GM23338 (cell line): ENCODE data around the gene EPS8.

Experiments used
- CREB1 ChIP-seq: fragments of 250-450 bp; sonication (Bioruptor Pico); IDR thresholded peaks from 2 replicates; pipeline ENCODE4 v1.5.0; 2020; ENCODE audit warnings: low read depth, mild to moderate bottlenecking, moderate library complexity
- ETS1 ChIP-seq: IDR thresholded peaks from 2 replicates; pipeline ENCODE4 v1.6.1; 2016; ENCODE audit warnings: antibody characterized with exemption
- EZH2 ChIP-seq: fragments of 200-600 bp; sonication (generic); IDR thresholded peaks from one replicate; pipeline ENCODE4 v1.8.0; 2017; ENCODE audit warnings: antibody characterized with exemption, mild to moderate bottlenecking, low read depth; ENCODE audit not compliant: unreplicated experiment
- EZH2phosphoT487 ChIP-seq: fragments of 200-600 bp; sonication (generic); IDR thresholded peaks from one replicate; pipeline ENCODE4 v1.8.1; 2018; ENCODE audit warnings: antibody characterized with exemption; ENCODE audit not compliant: unreplicated experiment
- JUNB ChIP-seq: IDR thresholded peaks from one replicate; pipeline ENCODE4 v1.6.1; 2016; ENCODE audit warnings: antibody characterized with exemption; ENCODE audit not compliant: unreplicated experiment
- NANOG ChIP-seq: IDR thresholded peaks from 2 replicates; pipeline ENCODE4 v1.6.1; 2016; ENCODE audit warnings: antibody characterized with exemption, borderline replicate concordance
- POLR2AphosphoS5 ChIP-seq: IDR thresholded peaks from 2 replicates; pipeline ENCODE4 v1.6.1; 2016; ENCODE audit warnings: antibody characterized with exemption, low read depth
- STAT1 ChIP-seq: IDR thresholded peaks from one replicate; pipeline ENCODE4 v1.6.1; 2016; ENCODE audit warnings: antibody characterized with exemption; ENCODE audit not compliant: unreplicated experiment
- ZNF114 ChIP-seq: fragments of 250-450 bp; sonication (Bioruptor Pico); IDR thresholded peaks from 2 replicates; pipeline ENCODE4 v1.5.0; 2020; ENCODE audit warnings: mild to moderate bottlenecking, moderate library complexity
- ZNF331 ChIP-seq: fragments of 250-450 bp; sonication (Bioruptor Pico); IDR thresholded peaks from 2 replicates; pipeline ENCODE4 v1.5.0; 2020; ENCODE audit warnings: low read depth, mild to moderate bottlenecking, moderate library complexity
- TF ChIP-seq, protein P1 (sequence below), 2 experiments: fragments of 200-600 bp in 1 of 2; sonication (generic) in 1 of 2; conservative IDR thresholded peaks; 2 replicates each; pipeline versions ENCODE4 v1.5.1 to v1.6.1; 2016 to 2017; ENCODE audit warnings: antibody characterized with exemption in 2 of 2, low read depth in 2 of 2, mild to moderate bottlenecking in 2 of 2, moderate library complexity in 1 of 2
- TF ChIP-seq, protein P2 (sequence below): IDR thresholded peaks from one replicate; pipeline ENCODE4 v1.6.1; 2018; ENCODE audit warnings: antibody characterized with exemption; ENCODE audit not compliant: unreplicated experiment
- TF ChIP-seq, protein P3 (sequence below): fragments of 250-450 bp; sonication (Bioruptor Pico); IDR thresholded peaks from 2 replicates; pipeline ENCODE4 v1.5.0; 2020; ENCODE audit warnings: mild to moderate bottlenecking, moderate library complexity

DNA sequence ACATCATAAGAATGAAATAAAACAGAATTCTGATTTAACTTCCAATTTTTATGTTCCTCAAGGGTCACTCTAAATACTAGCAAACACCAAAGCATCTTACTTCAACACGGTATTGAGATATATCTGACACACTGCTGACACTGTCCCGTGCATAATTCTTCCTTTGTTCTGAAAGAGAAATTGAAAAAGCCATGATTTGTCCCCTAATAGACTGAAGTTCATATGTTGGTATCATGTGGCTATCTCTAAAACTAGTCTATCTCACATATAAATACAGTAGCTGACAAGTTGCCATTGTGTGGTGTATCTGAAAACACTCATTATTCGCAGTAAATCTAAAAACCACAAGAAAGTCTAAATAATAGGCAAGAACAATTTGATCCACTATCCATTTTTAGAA, 118.4 kb downstream of the EPS8 start:
- TF ChIP-seq, protein P1, sequence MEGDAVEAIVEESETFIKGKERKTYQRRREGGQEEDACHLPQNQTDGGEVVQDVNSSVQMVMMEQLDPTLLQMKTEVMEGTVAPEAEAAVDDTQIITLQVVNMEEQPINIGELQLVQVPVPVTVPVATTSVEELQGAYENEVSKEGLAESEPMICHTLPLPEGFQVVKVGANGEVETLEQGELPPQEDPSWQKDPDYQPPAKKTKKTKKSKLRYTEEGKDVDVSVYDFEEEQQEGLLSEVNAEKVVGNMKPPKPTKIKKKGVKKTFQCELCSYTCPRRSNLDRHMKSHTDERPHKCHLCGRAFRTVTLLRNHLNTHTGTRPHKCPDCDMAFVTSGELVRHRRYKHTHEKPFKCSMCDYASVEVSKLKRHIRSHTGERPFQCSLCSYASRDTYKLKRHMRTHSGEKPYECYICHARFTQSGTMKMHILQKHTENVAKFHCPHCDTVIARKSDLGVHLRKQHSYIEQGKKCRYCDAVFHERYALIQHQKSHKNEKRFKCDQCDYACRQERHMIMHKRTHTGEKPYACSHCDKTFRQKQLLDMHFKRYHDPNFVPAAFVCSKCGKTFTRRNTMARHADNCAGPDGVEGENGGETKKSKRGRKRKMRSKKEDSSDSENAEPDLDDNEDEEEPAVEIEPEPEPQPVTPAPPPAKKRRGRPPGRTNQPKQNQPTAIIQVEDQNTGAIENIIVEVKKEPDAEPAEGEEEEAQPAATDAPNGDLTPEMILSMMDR (conservative IDR thresholded peaks at IDR 0.05; ENCODE audit: low read depth in 2 of 2), result no peak
- TF ChIP-seq CREB1 (CRISPR knock-in tag) (no peak), ETS1 (no peak), NANOG (no peak), POLR2AphosphoS5 (no peak), EZH2 (no peak), EZH2phosphoT487 (no peak), JUNB (no peak), ZNF114 (CRISPR knock-in tag) (no peak), STAT1 (no peak), ZNF331 (CRISPR knock-in tag) (no peak)
- TF ChIP-seq, protein P2, sequence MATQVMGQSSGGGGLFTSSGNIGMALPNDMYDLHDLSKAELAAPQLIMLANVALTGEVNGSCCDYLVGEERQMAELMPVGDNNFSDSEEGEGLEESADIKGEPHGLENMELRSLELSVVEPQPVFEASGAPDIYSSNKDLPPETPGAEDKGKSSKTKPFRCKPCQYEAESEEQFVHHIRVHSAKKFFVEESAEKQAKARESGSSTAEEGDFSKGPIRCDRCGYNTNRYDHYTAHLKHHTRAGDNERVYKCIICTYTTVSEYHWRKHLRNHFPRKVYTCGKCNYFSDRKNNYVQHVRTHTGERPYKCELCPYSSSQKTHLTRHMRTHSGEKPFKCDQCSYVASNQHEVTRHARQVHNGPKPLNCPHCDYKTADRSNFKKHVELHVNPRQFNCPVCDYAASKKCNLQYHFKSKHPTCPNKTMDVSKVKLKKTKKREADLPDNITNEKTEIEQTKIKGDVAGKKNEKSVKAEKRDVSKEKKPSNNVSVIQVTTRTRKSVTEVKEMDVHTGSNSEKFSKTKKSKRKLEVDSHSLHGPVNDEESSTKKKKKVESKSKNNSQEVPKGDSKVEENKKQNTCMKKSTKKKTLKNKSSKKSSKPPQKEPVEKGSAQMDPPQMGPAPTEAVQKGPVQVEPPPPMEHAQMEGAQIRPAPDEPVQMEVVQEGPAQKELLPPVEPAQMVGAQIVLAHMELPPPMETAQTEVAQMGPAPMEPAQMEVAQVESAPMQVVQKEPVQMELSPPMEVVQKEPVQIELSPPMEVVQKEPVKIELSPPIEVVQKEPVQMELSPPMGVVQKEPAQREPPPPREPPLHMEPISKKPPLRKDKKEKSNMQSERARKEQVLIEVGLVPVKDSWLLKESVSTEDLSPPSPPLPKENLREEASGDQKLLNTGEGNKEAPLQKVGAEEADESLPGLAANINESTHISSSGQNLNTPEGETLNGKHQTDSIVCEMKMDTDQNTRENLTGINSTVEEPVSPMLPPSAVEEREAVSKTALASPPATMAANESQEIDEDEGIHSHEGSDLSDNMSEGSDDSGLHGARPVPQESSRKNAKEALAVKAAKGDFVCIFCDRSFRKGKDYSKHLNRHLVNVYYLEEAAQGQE, result no peak
- TF ChIP-seq, protein P3, sequence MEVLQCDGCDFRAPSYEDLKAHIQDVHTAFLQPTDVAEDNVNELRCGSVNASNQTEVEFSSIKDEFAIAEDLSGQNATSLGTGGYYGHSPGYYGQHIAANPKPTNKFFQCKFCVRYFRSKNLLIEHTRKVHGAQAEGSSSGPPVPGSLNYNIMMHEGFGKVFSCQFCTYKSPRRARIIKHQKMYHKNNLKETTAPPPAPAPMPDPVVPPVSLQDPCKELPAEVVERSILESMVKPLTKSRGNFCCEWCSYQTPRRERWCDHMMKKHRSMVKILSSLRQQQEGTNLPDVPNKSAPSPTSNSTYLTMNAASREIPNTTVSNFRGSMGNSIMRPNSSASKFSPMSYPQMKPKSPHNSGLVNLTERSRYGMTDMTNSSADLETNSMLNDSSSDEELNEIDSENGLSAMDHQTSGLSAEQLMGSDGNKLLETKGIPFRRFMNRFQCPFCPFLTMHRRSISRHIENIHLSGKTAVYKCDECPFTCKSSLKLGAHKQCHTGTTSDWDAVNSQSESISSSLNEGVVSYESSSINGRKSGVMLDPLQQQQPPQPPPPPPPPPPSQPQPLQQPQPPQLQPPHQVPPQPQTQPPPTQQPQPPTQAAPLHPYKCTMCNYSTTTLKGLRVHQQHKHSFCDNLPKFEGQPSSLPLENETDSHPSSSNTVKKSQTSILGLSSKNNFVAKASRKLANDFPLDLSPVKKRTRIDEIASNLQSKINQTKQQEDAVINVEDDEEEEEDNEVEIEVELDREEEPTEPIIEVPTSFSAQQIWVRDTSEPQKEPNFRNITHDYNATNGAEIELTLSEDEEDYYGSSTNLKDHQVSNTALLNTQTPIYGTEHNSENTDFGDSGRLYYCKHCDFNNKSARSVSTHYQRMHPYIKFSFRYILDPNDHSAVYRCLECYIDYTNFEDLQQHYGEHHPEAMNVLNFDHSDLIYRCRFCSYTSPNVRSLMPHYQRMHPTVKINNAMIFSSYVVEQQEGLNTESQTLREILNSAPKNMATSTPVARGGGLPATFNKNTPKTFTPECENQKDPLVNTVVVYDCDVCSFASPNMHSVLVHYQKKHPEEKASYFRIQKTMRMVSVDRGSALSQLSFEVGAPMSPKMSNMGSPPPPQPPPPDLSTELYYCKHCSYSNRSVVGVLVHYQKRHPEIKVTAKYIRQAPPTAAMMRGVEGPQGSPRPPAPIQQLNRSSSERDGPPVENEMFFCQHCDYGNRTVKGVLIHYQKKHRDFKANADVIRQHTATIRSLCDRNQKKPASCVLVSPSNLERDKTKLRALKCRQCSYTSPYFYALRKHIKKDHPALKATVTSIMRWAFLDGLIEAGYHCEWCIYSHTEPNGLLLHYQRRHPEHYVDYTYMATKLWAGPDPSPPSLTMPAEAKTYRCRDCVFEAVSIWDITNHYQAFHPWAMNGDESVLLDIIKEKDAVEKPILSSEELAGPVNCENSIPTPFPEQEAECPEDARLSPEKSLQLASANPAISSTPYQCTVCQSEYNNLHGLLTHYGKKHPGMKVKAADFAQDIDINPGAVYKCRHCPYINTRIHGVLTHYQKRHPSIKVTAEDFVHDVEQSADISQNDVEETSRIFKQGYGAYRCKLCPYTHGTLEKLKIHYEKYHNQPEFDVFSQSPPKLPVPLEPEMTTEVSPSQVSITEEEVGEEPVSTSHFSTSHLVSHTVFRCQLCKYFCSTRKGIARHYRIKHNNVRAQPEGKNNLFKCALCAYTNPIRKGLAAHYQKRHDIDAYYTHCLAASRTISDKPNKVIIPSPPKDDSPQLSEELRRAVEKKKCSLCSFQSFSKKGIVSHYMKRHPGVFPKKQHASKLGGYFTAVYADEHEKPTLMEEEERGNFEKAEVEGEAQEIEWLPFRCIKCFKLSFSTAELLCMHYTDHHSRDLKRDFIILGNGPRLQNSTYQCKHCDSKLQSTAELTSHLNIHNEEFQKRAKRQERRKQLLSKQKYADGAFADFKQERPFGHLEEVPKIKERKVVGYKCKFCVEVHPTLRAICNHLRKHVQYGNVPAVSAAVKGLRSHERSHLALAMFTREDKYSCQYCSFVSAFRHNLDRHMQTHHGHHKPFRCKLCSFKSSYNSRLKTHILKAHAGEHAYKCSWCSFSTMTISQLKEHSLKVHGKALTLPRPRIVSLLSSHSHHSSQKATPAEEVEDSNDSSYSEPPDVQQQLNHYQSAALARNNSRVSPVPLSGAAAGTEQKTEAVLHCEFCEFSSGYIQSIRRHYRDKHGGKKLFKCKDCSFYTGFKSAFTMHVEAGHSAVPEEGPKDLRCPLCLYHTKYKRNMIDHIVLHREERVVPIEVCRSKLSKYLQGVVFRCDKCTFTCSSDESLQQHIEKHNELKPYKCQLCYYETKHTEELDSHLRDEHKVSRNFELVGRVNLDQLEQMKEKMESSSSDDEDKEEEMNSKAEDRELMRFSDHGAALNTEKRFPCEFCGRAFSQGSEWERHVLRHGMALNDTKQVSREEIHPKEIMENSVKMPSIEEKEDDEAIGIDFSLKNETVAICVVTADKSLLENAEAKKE (CRISPR knock-in tag), result no peak
